ENCODE measurements around the gene GDI2.

- TF ChIP-seq, protein P1, sequence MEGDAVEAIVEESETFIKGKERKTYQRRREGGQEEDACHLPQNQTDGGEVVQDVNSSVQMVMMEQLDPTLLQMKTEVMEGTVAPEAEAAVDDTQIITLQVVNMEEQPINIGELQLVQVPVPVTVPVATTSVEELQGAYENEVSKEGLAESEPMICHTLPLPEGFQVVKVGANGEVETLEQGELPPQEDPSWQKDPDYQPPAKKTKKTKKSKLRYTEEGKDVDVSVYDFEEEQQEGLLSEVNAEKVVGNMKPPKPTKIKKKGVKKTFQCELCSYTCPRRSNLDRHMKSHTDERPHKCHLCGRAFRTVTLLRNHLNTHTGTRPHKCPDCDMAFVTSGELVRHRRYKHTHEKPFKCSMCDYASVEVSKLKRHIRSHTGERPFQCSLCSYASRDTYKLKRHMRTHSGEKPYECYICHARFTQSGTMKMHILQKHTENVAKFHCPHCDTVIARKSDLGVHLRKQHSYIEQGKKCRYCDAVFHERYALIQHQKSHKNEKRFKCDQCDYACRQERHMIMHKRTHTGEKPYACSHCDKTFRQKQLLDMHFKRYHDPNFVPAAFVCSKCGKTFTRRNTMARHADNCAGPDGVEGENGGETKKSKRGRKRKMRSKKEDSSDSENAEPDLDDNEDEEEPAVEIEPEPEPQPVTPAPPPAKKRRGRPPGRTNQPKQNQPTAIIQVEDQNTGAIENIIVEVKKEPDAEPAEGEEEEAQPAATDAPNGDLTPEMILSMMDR (IDR thresholded peaks at IDR 0.05) = no peak
- TF ChIP-seq POLR2A (IDR thresholded peaks at IDR 0.05) = no peak
These were observed 18.2 kb upstream of the GDI2 start for GRCh38 chr10:5831446-5831782.

Data from right lobe of liver (tissue), 4 donors.